GM04504 (cell line): ENCODE results near the gene CASP10.

Source experiments
- DNase-seq: peaks from one replicate; pipeline ENCODE4 v3.0.0-alpha.2; 2012; ENCODE audit warnings: low read depth

CASP10 gene

DNA sequence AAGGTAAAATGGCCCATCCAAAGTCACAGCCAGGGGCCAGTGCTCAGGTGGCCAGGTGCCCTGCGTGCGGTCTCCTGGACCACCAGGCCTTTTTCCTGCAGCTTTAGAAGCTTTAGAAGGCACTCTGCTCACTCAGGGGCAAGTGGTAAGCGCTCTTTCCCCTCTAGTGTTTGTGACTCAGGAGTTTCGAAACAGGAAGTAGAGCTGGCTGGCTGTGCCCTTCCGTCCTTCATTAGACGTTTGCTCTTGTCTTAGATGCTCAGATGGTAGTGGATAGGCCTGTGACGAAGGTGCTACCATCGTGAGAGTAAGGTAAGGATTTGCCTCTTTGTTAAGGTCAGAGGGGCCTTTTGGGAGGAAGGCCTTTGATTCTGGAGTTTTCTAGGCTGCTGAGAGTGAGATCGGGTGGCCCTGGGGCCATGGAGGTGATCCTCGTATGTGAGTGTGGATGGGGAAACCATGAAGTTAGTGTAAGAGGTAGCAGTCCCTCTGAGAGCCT, 77.4 kb downstream of the CASP10 start, which contains the start of gene CASP8:
Gene CASP8, plus strand, starts transcription at position 235 of the 499 bp plus-strand sequence. CDS start 5,951 bp downstream, outside the sequence.
- DNase-seq: peak; percentile 51

DNA sequence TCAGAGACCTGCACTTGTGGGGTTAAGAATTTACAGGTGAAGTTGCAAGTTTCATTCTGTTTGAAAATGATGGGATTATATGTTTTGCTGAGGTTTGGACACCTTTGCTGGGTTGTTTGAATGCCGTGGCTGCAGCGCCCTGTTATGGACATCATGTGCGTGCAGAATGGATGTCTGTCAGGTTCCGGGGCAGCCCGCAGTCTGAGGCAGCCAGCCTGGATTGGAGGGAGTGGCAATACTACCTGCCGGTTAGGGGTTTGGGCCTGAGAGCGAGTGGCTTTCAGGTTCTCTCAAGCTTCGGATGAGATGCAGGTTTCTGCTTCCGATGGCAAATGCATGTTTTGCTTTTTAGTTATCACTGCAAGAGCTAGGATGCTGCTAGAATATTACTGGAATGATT, 78.5 kb downstream of the CASP10 start:
- no peak for DNase-seq

- DNase-seq: no peak
These were observed 79.0 kb downstream of the CASP10 start for GRCh38 chr2:201261906-201262305.

DNA sequence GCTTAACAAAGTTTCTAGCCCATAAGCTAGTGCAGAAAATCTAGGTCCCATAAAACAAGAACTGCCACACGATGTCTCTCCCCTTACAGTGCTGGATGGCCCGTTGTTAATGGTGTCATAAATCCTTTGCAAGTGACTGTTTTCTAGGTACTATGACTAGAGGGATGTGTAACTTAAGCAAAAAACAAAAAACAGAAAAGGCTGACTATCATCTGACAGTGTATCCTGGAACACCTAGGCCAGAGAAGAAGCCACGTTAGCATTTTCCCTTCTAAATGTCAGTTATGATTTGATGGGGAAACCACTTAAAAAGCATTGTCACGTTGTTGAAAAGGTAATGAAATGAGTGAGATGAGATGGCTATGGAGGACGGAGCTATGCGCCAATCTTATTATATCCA, 79.8 kb downstream of the CASP10 start:
- no peak for DNase-seq

DNA sequence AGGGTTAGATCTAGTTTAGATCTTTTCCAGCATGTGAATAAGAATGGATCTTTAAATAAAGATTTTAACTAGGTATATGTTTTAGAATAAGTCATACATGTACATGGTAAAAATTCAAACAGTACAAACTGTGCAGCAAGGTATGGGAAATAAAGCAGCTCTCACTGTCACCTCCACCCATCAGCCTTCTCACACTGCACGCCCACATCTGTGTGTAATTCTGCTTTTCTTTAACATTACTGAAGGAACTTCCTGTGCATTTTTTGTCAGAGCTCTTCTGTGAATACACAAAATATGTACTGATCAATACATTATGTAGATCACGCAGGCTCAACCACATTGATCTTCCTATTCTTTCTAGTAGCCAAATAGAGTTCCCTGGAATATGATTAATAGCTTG, 80.8 kb downstream of the CASP10 start:
- DNase-seq: no peak

GRCh38 chr2:201264472-201265173, 81.7 kb downstream of the CASP10 start:
- no peak for DNase-seq

DNA sequence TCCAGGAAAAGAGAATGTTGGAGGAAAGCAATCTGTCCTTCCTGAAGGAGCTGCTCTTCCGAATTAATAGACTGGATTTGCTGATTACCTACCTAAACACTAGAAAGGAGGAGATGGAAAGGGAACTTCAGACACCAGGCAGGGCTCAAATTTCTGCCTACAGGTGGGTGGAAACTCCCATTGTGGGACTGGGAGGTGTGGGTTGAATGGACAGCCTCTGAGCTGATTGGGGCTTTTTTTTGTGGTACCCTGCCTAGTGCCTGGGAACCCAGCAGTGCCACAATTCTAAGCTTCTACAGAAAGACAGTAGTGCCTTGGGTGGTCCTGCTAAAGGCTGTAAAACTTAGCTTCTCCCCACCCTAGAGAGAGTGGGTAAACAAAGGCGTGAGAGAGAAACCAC, 83.7 kb downstream of the CASP10 start:
- DNase-seq: no peak

DNA sequence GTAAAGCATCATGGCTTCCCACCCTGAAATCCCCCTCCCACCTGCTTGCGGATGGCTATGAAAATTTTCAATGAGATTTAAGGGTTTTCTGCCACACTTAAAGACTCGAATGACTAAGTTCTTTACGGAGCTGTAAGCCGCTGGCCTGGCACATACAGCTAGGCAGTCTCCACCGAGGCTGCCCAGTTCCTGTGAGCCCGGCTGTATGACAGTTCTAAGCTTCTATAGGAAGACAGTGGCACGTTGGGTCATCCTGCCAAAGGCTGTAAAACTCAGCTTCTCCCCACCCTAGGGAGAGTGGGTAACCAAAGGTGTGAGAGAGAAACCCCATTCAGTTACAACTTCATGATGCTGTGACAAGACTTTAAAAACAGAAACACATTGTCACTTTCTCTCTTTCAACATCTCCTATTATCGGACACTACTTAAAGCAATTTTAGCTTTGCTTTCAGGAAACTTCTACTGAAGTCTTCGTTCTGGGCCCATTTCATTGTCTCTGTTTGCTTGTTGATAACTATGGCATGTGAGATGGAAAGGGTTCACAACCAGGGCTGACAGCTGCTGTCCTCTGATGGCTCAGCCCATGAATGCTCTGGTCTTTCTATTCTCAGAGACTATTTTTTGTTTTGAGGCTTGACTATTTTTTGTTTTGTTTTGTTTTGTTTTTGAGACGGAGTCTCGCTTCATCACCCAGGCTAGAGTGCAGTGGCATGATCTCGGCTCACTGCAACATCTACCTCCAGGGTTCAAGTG, 84.5 kb downstream of the CASP10 start:
- no peak for DNase-seq

- DNase-seq: no peak
These were observed 86.8 kb downstream of the CASP10 start for GRCh38 chr2:201269764-201270163.

- no peak for DNase-seq
These were observed 87.5 kb downstream of the CASP10 start for GRCh38 chr2:201270293-201271001.

GRCh38 chr2:201271917-201272316, 89.0 kb downstream of the CASP10 start:
- no peak for DNase-seq

GRCh38 chr2:201273330-201273983, 90.5 kb downstream of the CASP10 start:
- DNase-seq: no peak

DNA sequence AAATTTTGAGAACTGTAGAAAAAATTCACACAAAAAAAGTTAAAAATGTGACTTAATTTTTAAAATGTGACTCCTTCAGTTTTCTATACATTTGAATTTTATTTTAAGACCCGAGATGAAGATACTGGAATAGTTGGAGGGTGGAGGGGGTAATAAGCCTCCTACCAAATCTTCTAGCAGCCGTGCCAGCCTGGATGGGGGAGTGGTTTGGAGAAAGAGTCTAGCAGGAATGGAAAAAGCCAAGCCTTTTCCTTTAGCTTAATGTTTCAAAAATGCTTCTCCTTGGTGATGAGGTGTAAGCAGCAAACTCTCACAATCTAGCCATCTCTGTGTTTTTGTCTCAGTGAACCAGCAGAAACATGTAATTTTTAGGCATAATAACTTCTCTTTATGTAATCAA, 92.1 kb downstream of the CASP10 start:
- DNase-seq: no peak

DNA sequence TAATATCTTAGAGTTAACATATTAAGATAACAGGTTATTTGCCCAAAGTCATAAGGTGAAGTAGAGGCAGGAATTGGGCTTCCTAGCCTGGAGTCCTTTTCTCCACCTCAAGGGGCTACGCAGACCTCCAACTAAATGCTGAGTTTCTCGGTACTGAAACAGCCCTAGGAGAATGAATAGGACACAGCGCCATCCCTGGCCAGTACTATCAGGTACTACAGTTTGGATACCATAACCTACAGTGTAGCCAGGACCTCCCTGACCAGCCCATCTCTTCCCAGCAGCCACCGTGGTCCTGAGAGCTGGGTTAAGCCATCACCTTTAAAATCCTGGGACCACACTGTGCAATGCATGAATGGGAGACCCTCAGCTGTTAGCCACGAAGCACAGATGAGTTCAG, 93.0 kb downstream of the CASP10 start:
- no peak for DNase-seq

DNA sequence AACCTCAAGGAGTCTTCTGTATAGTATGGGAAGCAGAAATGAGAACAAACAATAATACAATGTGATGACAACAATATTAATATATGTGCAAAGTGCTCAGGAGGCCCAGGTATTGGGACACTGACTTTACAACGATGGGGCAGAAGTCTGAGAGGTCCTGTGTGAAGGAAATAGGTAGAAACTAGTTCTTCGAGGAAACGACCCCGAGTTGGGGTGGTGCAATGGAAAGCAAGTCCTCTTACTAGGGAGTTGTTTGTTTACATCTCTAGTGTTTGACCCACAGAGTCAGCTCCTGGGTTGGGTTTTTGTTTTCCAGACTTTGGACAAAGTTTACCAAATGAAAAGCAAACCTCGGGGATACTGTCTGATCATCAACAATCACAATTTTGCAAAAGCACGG, 93.6 kb downstream of the CASP10 start:
- no peak for DNase-seq
